Activated T-helper 1 cell treated with anti-CD3 and anti-CD28 coated beads, Interleukin-2, amount 50 U/mL, for 16 hours (primary cell): ENCODE measurements around the gene GALR3.

Experiments used
- DNase-seq, 2 donors: peaks; one replicate each; pipeline ENCODE4 v3.0.0-alpha.2; 2020; ENCODE audit warnings: low read depth in 1 of 2, low spot score in 1 of 2

GALR3 gene

DNA sequence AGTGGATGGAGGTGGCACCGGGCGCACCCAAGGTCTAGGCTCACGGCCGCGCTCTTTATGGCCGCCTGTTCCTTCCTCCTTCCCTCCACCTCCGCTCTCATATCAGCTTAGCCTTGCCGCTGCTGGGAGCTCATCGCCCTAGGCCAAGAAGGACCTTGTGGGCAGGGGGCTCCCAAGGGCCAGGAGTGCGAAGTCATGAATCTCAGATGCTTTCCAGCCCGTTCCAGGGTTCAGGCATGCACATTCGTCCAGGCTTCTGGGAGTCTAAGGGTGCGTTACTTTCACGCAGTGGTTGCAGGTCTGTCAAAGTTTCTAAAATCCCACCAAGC, 4.1 kb upstream of the GALR3 start:
- no peak for DNase-seq

GRCh38 chr22:37820350-37820749, 2.8 kb upstream of the GALR3 start:
- DNase-seq, result no peak

GRCh38 chr22:37822079-37822833, 926 bp upstream of the GALR3 start:
- DNase-seq, result no peak

DNA sequence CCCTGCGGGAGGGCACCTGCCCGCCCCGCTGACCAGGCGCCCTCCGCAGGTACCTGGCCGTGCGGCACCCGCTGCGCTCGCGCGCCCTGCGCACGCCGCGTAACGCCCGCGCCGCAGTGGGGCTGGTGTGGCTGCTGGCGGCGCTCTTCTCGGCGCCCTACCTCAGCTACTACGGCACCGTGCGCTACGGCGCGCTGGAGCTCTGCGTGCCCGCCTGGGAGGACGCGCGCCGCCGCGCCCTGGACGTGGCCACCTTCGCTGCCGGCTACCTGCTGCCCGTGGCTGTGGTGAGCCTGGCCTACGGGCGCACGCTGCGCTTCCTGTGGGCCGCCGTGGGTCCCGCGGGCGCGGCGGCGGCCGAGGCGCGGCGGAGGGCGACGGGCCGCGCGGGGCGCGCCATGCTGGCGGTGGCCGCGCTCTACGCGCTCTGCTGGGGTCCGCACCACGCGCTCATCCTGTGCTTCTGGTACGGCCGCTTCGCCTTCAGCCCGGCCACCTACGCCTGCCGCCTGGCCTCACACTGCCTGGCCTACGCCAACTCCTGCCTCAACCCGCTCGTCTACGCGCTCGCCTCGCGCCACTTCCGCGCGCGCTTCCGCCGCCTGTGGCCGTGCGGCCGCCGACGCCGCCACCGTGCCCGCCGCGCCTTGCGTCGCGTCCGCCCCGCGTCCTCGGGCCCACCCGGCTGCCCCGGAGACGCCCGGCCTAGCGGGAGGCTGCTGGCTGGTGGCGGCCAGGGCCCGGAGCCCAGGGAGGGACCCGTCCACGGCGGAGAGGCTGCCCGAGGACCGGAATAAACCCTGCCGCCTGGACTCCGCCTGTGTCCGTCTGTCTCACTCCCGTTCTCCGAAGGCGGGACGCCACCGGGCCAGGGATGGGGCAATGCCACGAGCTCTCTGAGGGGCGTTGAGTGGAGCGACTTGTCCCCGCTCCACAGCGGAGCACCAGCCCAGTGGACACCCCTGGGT, 1.8 kb downstream of the GALR3 start:
- no peak for DNase-seq

GRCh38 chr22:37827056-37827455, 3.9 kb downstream of the GALR3 start:
- DNase-seq, result no peak

- DNase-seq, result no peak
Measured at GRCh38 chr22:37830093-37830842, 7.1 kb downstream of the GALR3 start.

DNA sequence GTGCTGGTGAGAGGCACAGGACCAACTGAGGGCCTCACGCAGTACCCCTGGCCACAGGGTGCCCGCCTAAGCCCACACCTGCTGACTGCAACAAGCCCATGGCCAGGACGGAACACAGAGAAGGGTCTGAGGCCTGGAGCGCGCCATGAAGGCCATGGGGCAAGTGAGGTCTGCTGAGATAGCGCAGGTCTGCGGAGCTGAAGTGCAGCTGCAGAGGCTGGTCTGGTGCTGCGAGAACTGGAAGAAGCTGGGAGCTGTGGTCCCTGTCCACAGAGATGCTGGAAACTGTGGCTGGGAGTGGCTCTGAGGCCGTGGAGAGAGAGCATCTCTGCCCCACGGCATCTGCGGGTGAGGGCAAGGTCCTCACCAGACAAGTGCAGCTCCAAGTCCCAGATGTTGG, 8.3 kb downstream of the GALR3 start:
- DNase-seq, result no peak

DNA sequence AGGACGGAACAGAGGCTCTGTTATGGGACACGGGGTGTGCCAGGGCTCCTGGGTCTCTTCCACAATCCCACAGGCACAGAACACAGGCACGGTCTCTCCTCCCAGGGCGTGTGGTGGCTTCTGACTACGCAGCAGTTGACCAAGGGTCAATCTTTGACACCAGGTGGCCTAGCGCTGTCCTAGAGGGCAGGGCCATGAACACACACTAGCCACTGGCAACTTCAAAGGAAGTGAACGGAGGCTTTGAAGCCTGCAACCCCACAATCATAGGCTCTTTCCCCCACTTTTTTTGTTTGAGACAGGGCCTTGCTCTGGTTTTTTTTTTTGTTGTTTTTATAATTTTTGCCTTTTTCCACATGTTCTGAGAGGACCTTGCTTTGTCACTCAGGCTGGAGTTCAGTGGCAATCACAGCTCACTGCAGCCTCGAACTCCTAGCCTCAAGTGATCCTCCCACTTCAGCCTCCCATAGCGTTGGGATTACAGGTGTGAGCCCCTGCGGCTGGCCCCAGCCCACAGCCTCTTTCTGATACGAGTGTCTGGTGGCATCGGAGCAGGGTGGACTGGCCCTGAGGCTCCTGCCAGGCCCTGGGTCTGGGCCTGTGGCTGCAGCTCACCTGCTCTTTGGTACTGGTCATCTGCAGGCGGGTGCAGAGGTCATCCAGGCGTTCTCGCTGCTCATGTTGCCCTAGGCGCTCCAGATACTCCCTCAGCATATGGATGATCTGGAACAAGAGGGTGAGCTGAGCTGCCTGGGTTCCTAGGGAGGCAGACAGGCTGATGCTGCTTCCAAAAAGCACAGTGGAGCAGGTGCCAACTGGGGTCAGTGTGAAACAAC, 9.1 kb downstream of the GALR3 start:
- no peak for DNase-seq

GRCh38 chr22:37842015-37842793, 19.0 kb downstream of the GALR3 start:
- DNase-seq, result no peak

- peak in 1 of 2 donors; percentile 41 for DNase-seq
Measured at GRCh38 chr22:37843741-37844089, 20.5 kb downstream of the GALR3 start.

DNA sequence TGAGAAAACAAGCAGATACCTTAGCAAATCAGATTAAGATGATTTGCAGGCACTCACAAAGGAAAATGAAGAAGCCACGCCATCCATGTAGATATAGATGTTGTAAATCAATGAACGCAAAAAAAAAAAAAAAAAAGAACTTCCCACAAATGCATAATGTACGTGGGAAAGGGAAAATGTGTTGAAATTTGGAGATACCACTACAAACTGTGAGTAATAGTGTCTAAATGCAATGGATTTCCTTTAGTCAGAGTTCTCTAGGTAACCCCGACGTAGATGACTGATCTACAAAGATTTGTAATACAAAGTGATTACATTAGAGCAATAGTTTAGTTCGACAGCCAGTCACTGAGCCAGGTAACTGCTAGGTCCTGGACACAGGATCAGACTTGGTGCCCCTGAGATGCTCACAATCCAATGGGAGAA, 21.7 kb downstream of the GALR3 start:
- DNase-seq, result no peak

DNA sequence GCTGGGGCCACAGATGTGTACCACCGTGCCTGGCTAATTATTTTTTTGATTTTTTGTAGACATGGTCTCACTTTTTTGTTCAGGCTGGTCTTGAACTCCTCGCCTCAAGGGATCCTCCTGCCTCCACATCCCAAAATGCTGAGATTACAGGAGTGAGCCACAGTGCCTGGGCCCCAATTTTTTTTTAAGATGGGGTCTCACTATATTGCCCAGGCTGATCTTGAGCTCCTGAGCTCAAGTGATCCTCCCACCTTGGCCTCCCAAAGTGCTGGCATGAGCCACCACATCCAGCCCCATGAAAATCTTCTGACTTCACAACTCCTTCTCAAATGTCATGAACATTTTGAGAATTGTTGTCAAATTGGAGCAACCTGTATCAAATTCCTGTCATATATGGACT, 23.3 kb downstream of the GALR3 start:
- DNase-seq, result no peak

- DNase-seq, result no peak
Measured at GRCh38 chr22:37848587-37849088, 25.5 kb downstream of the GALR3 start.

DNA sequence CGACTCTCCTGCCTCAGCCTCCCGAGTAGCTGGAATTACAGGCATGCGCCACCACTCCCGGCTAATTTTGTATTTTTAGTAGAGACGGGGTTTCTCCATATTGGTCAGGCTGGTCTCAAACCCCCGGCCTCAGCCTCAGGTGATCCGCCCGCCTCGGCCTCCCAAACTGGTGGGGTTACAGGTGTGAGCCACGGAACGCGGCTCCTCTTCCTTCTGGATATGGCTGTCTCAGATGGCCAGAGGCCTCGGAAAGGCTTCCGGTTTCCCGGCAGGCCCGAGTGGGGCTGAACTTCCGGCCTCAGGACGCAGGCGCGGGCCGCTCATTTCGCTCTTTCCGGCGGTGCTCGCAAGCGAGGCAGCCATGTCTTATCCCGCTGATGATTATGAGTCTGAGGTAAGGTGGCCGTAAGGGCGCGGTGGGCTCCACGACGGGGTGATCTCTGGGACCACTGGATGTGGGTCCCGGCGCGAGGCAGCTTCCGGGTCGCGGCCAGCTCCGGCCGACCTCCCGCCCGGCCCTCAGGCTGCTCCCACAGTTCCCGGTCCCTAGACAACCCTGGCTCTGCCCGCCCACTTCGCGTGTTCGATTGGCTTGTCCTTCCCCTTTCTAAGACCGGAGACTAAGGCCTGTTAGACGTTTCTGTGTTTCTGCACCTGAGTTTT, 26.0 kb downstream of the GALR3 start, which contains the start of gene EIF3L:
Gene EIF3L (plus strand): TSS at position 331 of the 663 bp plus-strand sequence. CDS start 31 bp downstream, at position 362.
- peak; percentile 79 to 86 for DNase-seq

DNA sequence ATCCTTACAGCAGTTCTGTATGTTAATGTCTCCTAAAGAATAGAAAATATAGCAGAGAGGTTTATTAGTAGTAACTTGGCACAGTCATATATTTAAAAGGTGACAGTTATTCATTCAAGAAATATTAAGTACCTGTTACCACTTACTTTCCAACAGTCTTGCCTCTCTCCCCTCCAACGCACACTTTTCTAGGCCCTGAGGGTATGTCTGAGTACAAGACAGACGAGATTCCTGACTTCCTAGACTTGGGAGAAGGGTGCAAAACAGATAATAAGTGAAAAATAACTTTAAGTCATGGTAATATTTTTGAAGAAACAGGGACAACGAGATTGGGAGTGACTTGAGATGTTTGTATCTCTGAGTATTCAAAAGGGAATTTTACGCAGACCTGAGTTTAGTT, 27.6 kb downstream of the GALR3 start:
- no peak for DNase-seq

DNA sequence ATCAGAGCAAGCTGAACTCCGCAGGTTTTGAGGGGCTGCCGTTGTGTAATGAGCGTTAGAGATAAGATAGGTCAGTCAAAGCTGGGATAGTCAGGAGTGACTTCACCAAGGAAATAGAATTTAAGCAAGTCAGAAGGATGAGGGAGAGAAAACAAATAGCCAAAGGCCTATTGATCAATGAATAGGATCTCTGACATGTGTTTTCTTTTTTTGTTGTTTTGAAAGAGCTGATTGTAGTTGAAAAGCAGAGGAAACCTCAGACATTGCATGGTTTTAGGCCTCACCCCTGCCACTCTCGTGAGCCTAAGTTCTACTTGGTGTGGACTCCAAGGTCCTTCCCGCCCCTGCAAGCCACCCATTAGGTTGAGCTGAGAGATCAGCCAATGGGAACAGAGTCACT, 29.2 kb downstream of the GALR3 start:
- DNase-seq, result no peak

DNA sequence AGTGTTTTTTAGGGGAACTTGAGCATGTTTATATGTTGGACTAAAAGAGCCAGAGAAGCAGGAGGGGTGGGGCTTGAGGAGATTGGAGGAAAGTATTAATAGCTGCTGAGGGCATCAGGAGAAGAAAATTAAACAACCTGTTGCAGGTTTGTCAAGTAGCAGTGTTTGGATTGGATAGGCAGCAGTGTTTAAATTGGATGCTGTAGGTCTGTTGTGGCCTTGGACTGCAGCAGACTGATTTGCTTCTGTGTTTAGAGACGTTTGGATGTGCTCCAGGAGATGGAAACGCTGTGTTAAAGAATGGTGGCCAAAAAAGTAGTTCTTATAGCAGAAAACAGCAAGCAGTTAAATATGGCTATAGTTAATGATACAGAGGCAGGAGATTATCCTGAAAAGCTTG, 31.8 kb downstream of the GALR3 start:
- DNase-seq, result no peak

DNA sequence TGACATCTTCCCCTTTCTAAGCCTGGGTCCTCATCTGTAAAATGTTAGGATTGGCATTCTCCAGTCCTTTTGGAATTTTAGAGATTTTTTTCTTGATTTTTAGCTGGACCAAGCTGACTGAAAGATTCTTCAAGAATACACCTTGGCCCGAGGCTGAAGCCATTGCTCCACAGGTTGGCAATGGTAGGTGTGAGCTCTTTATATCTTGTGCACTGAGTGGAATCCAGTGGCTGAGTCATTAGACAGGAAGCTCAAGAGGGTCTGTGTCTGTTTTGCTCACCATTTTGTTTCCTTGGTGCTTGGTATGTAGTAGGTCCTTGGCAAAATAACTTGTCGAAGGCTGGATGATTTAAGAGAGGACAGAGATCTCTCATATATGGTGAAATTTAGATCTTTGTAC, 32.3 kb downstream of the GALR3 start:
- DNase-seq, result no peak

DNA sequence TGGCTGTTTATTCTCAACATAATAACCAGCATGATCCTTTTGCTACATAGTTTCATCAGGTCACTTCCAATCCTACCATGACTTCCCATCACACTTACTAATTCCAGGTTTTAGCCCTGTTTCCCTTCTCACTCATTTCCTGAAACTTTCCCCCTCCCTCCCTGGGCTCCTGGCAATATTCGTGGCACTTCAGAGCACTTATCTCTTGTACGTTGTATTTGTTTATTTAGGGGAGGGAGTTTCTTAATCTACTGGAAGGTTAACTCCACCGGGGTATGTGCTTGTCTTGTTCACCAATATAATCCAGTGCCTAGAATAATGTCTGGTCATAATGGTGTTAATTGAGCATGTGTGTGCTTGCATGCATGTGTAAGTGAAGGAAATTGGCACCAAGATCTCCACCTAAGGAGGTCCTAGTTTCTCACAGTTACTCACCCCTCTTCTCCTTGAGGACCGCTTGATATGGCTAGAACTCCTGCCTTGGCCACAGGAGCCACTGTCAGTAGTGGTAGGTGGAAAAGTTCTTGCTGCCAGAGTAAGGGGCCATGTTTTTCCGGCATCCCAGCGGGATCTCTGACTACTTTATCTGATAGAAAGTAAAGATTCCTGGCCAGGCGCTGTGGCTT, 37.7 kb downstream of the GALR3 start:
- no peak for DNase-seq
